ENCODE data around the gene GNAI3.
A peak's percentile ranks its signal among the peaks of the same experiment; 100 is the strongest.

Gene GNAI3

GRCh38 chr1:109509176-109510134 lies 39.0 kb upstream of the GNAI3 start, which contains the start of gene AMIGO1:
Gene AMIGO1 (minus strand): TSS chr1:109509727. CDS start chr1:109508912, 815 bp downstream.
- peak; percentile 81 for DNase-seq (ENCODE audit: low read depth)
- TF ChIP-seq POLR2A (IDR thresholded peaks at IDR 0.05; ENCODE audit: extremely low read depth, insufficient read length) (no peak), MAX (IDR thresholded peaks at IDR 0.05; ENCODE audit: low read depth, low read length) (0 out of 2 replicates have a peak, but pooled peaks have one; percentile 6)
- H3K4me3 ChIP-seq (ENCODE audit: low read depth, low read length): peak within 1 kb of the TSS; percentile 66

- no peak overlapping the region for H3K4me3 ChIP-seq (ENCODE audit: low read depth, low read length)
- no peak for TF ChIP-seq MYC (IDR thresholded peaks at IDR 0.05; ENCODE audit: low read depth, low read length)
- no peak for TF ChIP-seq CTCF (IDR thresholded peaks at IDR 0.05; ENCODE audit: low read depth, low read length)
- no peak for TF ChIP-seq MAX (IDR thresholded peaks at IDR 0.05; ENCODE audit: low read depth, low read length)
- TF ChIP-seq POLR2A (IDR thresholded peaks at IDR 0.05; ENCODE audit: extremely low read depth, insufficient read length): no peak
- DNase-seq (ENCODE audit: low read depth): no peak
Measured at GRCh38 chr1:109513110-109513710, 35.2 kb upstream of the GNAI3 start.

- DNase-seq (ENCODE audit: low read depth): no peak
- TF ChIP-seq MAX (IDR thresholded peaks at IDR 0.05; ENCODE audit: low read depth, low read length): no peak
- no peak for TF ChIP-seq MYC (IDR thresholded peaks at IDR 0.05; ENCODE audit: low read depth, low read length)
- no peak for TF ChIP-seq CTCF (IDR thresholded peaks at IDR 0.05; ENCODE audit: low read depth, low read length)
- TF ChIP-seq POLR2A (IDR thresholded peaks at IDR 0.05; ENCODE audit: extremely low read depth, insufficient read length): no peak
- H3K4me3 ChIP-seq (ENCODE audit: low read depth, low read length): no peak overlapping the region
Measured at GRCh38 chr1:109514846-109515245, 33.6 kb upstream of the GNAI3 start.

- TF ChIP-seq MYC (IDR thresholded peaks at IDR 0.05; ENCODE audit: low read depth, low read length) (no peak), CTCF (IDR thresholded peaks at IDR 0.05; ENCODE audit: low read depth, low read length) (no peak), MAX (IDR thresholded peaks at IDR 0.05; ENCODE audit: low read depth, low read length) (no peak), POLR2A (IDR thresholded peaks at IDR 0.05; ENCODE audit: extremely low read depth, insufficient read length) (no peak)
- no peak overlapping the region for H3K4me3 ChIP-seq (ENCODE audit: low read depth, low read length)
- no peak for DNase-seq (ENCODE audit: low read depth)
Measured at GRCh38 chr1:109516872-109517271, 31.5 kb upstream of the GNAI3 start.

- no peak for TF ChIP-seq MAX (IDR thresholded peaks at IDR 0.05; ENCODE audit: low read depth, low read length)
- TF ChIP-seq MYC (IDR thresholded peaks at IDR 0.05; ENCODE audit: low read depth, low read length): no peak
- TF ChIP-seq POLR2A (IDR thresholded peaks at IDR 0.05; ENCODE audit: extremely low read depth, insufficient read length): no peak
- no peak for TF ChIP-seq CTCF (IDR thresholded peaks at IDR 0.05; ENCODE audit: low read depth, low read length)
- no peak for DNase-seq (ENCODE audit: low read depth)
- H3K4me3 ChIP-seq (ENCODE audit: low read depth, low read length): no peak overlapping the region
Measured at GRCh38 chr1:109517337-109517736, 31.1 kb upstream of the GNAI3 start.
